ENCODE measurements around the gene TNNT1. TPM values are rescaled to one million over a fixed set of nuclear protein-coding genes. Genes with fewer than 3 reads are reported as not detected.

TNNT1 gene
- polyA plus RNA-seq, 1 donor from 2014 or later, result 6.2 TPM

DNA sequence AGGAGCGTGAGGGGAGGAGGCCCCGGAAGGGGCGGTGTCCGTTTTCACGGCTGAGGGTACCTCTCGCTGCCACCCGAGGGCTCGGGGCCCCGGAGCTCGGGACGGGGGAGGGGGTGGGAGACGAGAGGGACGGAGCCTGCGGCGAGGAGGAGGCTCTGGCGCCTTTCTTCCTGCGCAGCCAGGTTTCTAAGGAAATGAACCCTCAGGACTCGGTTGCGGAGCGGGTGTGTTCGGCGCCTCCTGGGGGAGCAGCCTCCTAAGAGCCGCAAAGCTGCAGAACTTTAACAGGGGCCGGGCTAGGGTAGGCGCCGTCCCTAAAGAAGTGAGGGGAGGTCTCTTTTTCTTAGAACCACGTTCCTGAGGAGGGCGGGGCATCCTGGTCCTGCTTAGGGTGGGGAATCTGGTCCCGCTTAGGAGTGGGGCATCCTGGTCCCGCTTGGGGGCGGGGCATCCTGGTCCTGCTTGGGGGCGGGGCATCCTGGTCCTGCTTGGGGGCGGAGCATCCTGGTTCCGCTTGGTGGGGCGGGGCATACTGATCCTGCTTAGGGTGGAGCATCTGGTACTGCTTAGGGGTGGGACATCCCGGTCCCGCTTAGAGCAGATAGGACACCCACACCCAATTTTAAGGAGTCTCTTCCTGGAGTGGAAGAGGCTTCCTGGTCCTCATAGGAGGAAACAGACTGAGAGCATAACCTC is 24.9 kb upstream of the TNNT1 start:
- no peak overlapping the region for H3K9ac ChIP-seq (ENCODE audit: low read length)
- no peaks in the 10 kb centered on the region for H3K9me3 ChIP-seq (ENCODE audit: low read length)
- H3K27me3 ChIP-seq (ENCODE audit: insufficient read depth, low read depth, low read length), result peaks cover 18% of the 10 kb centered on the region
- H3K4me2 ChIP-seq (ENCODE audit: low read length), result no peak overlapping the region
- peaks cover 4% of the 10 kb centered on the region for H4K20me1 ChIP-seq (ENCODE audit: insufficient read depth)
- peaks cover 4% of the 10 kb centered on the region for H3K79me2 ChIP-seq (replicated peaks; ENCODE audit: insufficient read depth, low read length)
- H3K4me3 ChIP-seq (ENCODE audit: low read length), result peak overlapping the region; percentile 25
- TF ChIP-seq MXI1 (conservative IDR thresholded peaks at IDR 0.05; ENCODE audit: poor library complexity, severe bottlenecking), result no peak
- TF ChIP-seq RAD21 (conservative IDR thresholded peaks at IDR 0.05), result no peak
- TF ChIP-seq, protein P1, sequence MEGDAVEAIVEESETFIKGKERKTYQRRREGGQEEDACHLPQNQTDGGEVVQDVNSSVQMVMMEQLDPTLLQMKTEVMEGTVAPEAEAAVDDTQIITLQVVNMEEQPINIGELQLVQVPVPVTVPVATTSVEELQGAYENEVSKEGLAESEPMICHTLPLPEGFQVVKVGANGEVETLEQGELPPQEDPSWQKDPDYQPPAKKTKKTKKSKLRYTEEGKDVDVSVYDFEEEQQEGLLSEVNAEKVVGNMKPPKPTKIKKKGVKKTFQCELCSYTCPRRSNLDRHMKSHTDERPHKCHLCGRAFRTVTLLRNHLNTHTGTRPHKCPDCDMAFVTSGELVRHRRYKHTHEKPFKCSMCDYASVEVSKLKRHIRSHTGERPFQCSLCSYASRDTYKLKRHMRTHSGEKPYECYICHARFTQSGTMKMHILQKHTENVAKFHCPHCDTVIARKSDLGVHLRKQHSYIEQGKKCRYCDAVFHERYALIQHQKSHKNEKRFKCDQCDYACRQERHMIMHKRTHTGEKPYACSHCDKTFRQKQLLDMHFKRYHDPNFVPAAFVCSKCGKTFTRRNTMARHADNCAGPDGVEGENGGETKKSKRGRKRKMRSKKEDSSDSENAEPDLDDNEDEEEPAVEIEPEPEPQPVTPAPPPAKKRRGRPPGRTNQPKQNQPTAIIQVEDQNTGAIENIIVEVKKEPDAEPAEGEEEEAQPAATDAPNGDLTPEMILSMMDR (IDR thresholded peaks at IDR 0.05; ENCODE audit: poor library complexity, severe bottlenecking), result no peak
- no peak for TF ChIP-seq POLR2AphosphoS5 (IDR thresholded peaks at IDR 0.05)
- TF ChIP-seq EZH2 (IDR thresholded peaks at IDR 0.05; ENCODE audit: borderline replicate concordance, insufficient read depth, low read length, poor library complexity, severe bottlenecking), result no peak
- no peak for TF ChIP-seq SMC3 (conservative IDR thresholded peaks at IDR 0.05; ENCODE audit: poor library complexity)
- no peak for TF ChIP-seq TAF1 (IDR thresholded peaks at IDR 0.05; ENCODE audit: low read depth)
- TF ChIP-seq EP300 (conservative IDR thresholded peaks at IDR 0.05; ENCODE audit: poor library complexity, severe bottlenecking), result no peak
- TF ChIP-seq, protein P2, sequence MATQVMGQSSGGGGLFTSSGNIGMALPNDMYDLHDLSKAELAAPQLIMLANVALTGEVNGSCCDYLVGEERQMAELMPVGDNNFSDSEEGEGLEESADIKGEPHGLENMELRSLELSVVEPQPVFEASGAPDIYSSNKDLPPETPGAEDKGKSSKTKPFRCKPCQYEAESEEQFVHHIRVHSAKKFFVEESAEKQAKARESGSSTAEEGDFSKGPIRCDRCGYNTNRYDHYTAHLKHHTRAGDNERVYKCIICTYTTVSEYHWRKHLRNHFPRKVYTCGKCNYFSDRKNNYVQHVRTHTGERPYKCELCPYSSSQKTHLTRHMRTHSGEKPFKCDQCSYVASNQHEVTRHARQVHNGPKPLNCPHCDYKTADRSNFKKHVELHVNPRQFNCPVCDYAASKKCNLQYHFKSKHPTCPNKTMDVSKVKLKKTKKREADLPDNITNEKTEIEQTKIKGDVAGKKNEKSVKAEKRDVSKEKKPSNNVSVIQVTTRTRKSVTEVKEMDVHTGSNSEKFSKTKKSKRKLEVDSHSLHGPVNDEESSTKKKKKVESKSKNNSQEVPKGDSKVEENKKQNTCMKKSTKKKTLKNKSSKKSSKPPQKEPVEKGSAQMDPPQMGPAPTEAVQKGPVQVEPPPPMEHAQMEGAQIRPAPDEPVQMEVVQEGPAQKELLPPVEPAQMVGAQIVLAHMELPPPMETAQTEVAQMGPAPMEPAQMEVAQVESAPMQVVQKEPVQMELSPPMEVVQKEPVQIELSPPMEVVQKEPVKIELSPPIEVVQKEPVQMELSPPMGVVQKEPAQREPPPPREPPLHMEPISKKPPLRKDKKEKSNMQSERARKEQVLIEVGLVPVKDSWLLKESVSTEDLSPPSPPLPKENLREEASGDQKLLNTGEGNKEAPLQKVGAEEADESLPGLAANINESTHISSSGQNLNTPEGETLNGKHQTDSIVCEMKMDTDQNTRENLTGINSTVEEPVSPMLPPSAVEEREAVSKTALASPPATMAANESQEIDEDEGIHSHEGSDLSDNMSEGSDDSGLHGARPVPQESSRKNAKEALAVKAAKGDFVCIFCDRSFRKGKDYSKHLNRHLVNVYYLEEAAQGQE (IDR thresholded peaks at IDR 0.05; ENCODE audit: borderline replicate concordance), result no peak
- H3F3A ChIP-seq (ENCODE audit: insufficient read depth, low read length, poor library complexity, severe bottlenecking), result no peaks in the 10 kb centered on the region
- H3K9me2 ChIP-seq (ENCODE audit: insufficient read depth, low read length), result no peaks in the 10 kb centered on the region
- peaks cover 7% of the 10 kb centered on the region for H3K36me3 ChIP-seq (ENCODE audit: insufficient read depth, low read length)
- no peak overlapping the region for H2AFZ ChIP-seq (ENCODE audit: low read depth, low read length)
- H3K27ac ChIP-seq (ENCODE audit: low read length), result no peak overlapping the region

DNA sequence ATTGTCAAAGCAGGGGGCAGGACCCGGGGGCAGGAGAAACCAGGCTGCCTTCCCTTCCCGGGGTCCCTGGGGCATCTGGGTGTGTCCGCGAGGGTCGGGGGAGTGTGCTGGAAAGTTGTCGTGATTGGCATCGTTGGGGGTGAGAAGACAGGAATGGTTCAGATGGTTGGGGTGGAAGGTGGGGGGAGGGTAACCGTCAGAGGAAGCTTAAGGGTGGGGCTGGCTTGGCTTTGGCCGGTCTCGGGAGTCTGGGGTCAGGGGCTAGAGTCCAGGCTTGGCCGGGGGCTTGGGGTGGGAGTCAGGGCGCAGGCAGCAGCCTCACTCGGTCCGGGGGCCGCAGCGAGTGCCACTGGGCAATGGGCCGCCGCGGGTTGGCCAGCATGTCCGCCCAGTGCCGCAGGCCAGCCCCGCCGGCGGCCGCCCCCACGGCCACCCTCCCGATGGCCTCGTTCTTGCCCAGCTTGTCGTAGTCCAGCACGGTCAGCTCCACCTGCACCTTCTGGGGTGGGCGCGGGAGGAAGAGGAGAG is 24.2 kb upstream of the TNNT1 start:
- no peak overlapping the region for H3K27ac ChIP-seq (ENCODE audit: low read length)
- no peaks in the 10 kb centered on the region for H3K9me2 ChIP-seq (ENCODE audit: insufficient read depth, low read length)
- H4K20me1 ChIP-seq (ENCODE audit: insufficient read depth), result peaks cover 4% of the 10 kb centered on the region
- peaks cover 7% of the 10 kb centered on the region for H3K36me3 ChIP-seq (ENCODE audit: insufficient read depth, low read length)
- no peak overlapping the region for H3K4me2 ChIP-seq (ENCODE audit: low read length)
- no peaks in the 10 kb centered on the region for H3K79me2 ChIP-seq (replicated peaks; ENCODE audit: insufficient read depth, low read length)
- no peaks in the 10 kb centered on the region for H3F3A ChIP-seq (ENCODE audit: insufficient read depth, low read length, poor library complexity, severe bottlenecking)
- H2AFZ ChIP-seq (ENCODE audit: low read depth, low read length), result no peak overlapping the region
- peak overlapping the region; percentile 25 for H3K4me3 ChIP-seq (ENCODE audit: low read length)
- no peaks in the 10 kb centered on the region for H3K9me3 ChIP-seq (ENCODE audit: low read length)
- TF ChIP-seq EP300 (conservative IDR thresholded peaks at IDR 0.05; ENCODE audit: poor library complexity, severe bottlenecking) (no peak), POLR2AphosphoS5 (IDR thresholded peaks at IDR 0.05) (no peak), MXI1 (conservative IDR thresholded peaks at IDR 0.05; ENCODE audit: poor library complexity, severe bottlenecking) (no peak), TAF1 (IDR thresholded peaks at IDR 0.05; ENCODE audit: low read depth) (no peak)
- TF ChIP-seq, protein P1 (IDR thresholded peaks at IDR 0.05; ENCODE audit: poor library complexity, severe bottlenecking), result no peak
- H3K27me3 ChIP-seq (ENCODE audit: insufficient read depth, low read depth, low read length), result peaks cover 18% of the 10 kb centered on the region
- no peak overlapping the region for H3K9ac ChIP-seq (ENCODE audit: low read length)

All from neural cell (in vitro differentiated cells).